HG03342 (cell line): ENCODE measurements around the gene MAP4.
"Not testable (repeated sequence)": the region's sequence is repeated elsewhere in the genome, so short reads cannot be mapped to it uniquely, and the experiment has no call there.

Experiments
- ATAC-seq: cut with Tn5 transposase; IDR thresholded peaks from one replicate; pipeline ENCODE4 v1.9.1; 2021; ENCODE audit warnings: mild to moderate bottlenecking, moderate library complexity; ENCODE audit not compliant: unreplicated experiment

Gene MAP4, protein sequence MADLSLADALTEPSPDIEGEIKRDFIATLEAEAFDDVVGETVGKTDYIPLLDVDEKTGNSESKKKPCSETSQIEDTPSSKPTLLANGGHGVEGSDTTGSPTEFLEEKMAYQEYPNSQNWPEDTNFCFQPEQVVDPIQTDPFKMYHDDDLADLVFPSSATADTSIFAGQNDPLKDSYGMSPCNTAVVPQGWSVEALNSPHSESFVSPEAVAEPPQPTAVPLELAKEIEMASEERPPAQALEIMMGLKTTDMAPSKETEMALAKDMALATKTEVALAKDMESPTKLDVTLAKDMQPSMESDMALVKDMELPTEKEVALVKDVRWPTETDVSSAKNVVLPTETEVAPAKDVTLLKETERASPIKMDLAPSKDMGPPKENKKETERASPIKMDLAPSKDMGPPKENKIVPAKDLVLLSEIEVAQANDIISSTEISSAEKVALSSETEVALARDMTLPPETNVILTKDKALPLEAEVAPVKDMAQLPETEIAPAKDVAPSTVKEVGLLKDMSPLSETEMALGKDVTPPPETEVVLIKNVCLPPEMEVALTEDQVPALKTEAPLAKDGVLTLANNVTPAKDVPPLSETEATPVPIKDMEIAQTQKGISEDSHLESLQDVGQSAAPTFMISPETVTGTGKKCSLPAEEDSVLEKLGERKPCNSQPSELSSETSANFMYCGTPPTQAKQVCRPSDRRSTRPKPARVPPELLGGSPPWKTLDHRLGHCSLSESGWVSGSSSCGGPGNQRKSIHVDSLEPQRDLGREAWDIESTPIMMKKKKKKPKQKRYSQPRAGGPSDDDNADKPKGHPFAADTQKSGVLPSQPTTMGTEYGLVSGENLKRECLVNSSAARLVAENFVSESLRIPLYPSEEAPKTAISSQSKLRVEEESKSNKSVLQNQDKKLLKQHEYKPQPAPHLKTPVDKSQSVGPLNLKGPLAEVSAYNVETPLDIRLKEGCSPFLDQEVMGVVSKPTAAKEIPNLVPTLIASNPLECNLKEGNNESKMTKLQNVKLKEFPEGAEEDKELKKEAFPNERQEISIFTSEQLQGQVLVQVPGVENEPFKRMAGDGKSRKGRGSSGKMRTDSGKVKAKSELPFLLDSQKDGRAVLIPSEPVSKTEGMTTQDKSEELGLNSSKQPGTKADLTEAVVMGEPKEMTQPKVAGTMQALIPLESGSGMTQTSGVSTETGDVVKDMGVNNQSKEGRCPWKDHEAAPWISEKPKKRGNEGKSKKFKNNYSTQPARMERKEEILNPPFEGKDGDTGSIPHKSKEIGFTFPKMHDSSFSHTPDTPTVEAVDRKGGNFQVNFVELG (N-terminal part only)

DNA sequence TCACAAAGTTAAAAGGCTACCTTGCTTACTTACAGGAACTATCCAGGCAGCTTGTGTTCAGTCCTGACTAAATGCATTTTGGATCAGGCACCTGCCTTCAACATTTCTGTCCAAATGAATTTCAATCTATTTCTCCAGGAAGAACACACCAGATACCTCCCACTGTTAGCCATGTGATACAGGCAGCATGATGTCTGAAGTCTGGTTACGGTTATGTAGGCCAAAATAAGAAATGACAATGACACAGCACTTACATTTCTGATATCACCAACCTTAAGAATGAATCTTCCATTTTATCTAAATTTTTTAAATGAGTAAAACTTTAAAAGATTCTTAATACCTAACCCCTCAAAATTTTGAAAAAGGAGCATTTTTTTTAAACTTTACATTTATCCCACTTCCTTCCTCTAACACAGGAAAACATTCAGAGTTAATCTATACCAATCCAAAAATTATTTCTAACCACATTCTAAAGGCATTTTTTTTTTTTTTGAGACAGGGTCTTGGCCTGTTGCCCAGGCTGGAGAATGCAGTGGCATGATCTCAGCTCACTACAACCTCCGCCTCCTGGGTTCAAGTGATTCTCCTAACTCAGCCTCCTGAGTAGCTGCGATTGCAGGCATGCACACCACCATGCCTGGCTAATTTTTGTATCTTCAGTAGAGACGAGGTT is at the start of gene MAP4:
MAP4 (minus strand) TSS at position 116 of the 673 bp plus-strand sequence. CDS start 17,556 bp downstream, outside the sequence.
- ATAC-seq, result no peak

DNA sequence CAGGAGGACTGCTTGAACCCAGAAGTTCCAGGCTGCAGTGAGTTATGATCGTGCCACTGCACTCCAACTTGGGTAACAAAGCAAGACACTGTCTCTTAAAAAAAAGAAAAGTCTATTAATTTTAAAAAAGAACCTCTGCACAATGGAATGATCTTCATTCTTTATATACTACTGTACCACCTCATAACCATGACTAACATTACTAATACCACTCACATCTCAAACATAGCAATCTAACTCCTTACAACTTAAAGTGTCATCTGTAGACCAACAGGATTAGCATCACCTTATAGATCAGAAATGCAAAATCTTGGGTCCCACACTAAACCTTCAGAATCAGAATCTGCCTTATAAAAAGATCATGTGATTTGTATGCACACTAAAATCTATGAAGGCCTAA is 48.8 kb upstream of the MAP4 start:
- no peak for ATAC-seq

DNA sequence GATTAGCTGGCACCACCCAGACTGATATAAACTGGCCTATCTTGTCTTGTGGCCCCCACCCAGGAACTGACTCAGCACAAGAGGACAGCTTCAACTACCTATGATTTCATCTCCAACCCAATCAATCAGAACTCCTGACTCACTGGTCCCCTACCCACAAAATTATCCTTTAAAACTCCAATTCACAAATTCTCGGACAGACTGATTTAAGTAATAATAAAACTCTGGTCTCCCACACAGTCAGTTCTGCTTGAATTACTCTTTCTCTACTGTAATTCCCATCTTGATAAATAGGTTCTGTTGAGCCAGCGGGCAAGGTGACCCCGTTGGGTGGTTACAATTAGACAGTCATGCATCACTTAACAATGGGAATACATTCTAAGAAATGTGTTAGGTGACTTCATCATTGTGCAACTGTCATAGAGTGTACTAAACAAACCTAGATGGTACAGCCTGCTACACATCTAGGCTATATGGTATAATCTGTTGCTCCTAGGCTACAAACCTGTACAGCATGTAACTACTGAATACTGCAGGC is 48.1 kb upstream of the MAP4 start:
- ATAC-seq, result no peak

DNA sequence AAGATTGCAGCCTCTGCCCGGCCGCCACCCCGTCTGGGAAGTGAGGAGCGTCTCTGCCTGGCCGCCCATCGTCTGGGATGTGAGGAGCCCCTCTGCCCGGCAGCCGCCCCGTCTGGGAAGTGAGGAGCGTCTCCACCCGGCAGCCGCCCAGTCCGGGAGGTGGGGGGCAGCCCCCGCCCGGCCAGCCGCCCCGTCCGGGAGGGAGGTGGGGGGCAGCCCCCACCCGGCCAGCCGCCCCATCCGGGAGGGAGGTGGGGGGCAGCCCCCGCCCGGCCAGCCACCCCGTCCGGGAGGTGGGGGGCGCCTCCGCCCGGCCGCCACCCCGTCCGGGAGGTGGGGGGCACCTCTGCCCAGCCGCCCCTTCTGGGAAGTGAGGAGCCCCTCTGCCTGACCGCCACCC is 45.4 kb upstream of the MAP4 start:
- ATAC-seq, result not testable (repeated sequence)

DNA sequence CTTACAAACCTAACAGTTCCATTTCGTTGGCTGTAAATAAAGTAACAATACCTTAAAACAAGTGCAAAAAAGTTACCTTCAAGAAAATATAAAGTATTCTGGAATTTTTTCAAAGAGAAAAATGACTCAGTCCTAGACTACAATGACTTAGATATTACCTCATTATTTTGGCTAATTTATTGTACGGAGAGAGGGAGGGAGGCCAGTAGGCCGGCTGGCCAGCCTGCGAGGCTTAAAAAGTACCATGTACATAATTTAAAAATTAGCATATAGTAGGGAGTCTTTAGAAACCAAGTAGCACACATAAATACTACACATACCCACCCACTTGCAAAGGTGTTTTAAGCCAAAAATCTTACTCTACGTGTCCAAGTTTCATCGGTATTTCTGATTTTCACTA is 41.9 kb upstream of the MAP4 start:
- ATAC-seq, result no peak

DNA sequence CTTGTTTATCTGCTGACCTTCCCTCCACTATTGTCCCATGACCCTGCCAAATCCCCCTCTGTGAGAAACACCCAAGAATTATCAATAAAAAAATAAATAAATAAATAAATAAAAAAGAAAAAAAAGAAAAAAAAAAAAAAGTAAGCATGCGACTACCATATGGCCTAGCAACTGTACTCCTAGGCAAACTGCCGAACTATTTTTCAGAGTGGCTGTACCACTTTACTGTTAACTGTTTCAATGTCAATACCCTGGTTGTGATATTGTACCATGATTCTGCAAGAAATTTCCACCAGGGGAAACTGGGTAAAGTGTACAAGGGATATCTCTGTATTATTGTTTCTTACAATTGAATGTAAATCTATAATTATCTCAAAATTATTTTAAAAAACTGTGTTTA is 41.3 kb upstream of the MAP4 start:
- no peak for ATAC-seq

DNA sequence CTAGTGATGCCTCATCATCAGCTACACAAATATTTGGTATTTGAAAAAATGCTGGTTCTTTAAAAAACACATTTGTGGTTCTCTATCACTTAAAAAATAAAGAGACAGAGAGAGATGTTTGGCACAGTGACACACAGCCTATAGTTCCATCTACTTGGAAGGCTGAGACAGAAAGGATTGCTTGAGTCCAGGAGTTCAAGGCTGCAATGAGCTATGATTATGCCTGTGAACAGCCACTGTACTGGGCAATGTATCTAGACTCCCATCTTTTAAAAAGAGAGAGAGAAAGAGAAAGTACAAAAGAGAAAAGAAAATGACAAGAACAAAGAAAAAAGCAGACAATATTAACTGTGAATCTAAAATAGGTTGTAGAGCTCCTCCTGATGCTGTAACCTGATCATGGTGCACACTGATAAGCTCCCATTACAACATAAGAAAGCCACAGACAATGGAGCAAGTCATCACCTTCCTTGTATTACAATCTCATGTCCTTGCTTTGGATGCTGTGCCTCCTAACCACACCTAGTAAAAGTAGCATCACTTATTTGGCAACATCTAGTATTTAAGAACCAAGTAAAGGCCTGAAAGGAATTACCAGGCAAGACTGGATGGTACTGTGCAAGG is 31.7 kb upstream of the MAP4 start:
- ATAC-seq, result no peak

DNA sequence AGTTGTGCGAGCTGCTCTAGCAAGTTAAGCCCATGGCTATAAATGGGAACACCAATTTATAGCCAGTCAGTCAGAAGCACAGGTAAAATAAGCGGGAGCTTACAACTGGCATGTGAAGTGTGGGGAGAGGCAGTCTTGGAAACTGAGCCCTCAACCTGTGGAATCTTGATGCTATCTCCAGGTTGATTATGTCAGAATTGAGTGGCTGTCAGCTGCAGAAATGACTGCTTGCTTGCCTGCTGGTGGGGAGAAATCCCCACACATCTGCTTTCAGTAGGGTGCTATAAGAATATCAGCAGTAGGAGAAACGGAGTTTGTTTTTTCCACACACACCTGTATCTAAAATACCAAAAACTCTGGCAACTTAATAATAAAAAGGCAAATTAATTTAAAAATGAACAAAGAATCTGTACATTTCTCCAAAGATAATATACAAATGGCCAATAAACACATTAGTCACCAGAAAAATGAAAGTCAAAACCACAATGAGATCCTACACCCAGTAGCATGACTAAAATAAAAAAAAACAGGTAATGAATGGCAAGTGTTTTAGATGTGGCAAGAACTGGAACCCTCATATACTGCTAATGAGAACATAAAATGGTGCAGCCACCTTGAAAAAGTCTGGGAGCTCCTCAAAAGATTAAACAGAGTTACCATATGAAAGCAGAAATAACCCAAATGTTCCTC is 26.0 kb upstream of the MAP4 start:
- ATAC-seq, result no peak

DNA sequence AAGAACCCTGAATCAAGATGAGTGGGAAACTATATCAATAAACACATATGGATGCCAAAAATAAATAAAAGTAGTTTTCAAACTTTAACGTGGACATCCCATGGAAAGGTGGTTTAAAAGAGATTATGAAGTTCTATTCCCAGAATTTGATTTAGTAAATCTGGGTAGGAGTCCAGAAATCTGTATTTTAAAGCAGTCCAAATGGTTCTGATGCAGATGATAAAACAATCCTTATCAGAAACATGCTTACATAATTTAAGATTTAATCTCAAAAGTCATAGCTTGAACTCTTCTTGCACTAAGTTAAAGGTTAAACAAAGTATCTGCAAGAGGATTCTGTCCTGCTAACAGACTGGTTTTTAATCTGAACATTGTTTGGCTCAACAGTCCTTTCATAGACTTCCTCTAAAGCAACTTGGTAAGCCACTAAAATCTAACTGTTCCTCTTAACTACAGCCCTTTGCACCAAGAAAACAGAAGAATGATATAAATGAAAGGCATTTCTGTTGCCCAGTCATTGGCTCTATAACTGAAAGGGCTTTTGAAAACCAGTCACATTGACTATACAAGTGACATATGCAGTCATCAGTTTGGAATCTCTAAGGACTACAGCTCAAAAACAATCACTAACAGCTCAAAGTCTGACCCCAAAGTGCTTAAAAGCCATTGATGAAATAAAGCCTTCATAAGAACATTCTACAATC is 23.4 kb upstream of the MAP4 start:
- no peak for ATAC-seq

DNA sequence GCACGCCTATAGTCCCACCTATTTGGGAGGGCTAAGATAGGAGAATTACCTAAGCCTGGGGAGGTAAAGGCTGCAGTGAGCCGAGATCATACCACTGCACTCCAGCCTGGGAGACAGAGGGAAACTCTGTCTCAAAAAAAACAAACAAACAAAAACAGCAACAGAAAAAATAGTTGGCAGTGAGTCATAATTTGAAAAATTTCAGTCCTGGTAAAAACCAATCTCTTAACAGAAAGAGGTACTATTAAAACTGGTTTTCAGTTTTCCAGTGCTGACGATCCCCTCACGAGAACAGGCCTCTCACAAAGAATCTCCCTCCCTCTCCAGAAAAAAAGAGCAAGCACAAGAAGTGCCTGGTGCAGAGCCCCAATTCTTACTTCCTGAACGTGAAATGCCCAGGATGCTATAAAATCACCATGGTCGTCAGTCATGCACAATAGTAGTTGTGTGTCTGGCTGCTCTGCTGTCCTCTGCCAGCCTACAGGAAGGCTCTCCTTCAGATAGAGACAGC is 22.8 kb upstream of the MAP4 start:
- no peak for ATAC-seq

DNA sequence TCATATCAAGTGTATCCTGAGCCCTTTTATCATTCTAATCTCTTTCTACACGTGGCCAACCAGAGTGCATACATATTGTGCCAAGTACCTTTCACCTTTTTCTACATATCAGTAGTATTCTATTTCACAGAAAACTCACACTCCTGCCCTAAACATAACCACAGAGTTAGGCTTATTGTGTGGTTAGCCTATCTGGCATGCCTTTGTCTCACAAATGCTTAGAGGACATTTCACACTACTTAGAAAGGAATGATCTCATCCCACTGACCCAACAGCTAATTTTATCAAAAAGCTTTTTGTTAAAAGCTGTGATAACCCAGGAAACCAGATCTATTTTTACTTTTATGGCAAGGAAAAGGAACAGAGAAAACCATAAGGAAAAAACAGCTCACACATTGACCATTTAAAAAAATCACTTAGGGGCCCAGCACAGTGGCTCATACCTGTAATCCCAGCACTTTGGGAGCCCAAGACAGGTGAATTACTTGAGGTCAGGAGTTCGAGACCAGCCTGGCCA is 17.8 kb upstream of the MAP4 start:
- ATAC-seq, result no peak

DNA sequence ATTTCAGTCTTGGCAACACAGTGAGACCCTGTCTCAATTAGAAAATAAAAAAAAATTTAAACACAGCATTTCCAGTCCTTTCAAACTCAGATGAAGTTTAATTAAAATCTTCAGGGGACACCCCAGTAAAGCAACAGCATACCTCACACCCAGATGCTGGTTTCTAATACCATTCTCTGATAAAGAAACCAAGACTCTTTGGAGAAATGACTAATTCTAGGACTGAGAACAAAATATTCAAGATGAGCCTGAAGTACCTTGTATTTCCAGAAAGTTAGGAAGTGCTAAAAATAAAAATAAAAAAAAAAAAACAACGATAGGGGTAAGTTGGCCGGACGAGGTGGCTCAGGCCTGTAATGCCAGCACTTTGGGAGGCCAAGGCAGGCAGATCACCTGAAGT is 14.0 kb upstream of the MAP4 start:
- no peak for ATAC-seq

DNA sequence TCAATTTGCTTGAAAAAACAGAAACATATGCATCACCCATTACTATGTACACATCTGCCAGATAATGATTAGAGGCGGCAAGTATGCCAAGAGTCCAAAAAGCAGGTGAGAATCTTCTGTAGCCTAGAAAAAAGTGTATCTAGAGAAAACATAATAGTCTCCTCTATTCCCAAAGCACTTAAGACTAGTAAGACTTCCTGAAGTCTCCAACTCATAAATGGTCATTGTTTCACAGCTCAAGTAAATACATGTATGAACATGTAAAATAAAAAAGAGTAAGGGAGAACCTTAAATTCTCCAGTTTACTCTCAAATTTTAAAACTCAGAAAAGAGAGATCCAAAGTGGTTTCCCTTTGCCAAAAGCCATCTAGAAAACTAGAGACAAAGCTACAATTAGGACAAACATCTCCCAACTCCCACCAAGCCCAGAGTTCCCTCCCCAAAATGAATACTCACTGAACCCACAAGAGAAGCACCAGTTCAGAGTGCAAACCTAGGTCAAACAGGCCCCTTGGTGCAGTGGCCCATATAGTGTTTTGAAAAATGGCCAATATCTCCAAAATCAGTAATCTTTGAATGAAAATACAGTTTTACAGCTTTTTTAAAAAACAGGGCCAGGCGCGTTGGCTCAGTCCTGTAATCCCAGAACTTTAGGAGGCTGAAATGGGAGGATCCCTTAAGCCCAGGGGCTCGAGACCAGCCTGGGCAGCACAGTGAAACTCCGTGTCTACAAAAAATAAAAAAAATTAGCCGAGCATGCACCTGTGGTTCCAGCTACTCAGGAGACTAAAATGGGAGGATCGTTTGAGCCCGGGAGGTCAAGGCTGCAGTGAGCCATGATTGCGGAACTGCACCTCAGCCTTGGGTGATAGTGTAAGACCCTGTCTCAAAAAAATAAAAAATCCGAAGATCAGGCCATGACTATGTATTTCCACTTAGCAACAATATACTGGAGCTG is 11.0 kb upstream of the MAP4 start:
- ATAC-seq, result no peak

DNA sequence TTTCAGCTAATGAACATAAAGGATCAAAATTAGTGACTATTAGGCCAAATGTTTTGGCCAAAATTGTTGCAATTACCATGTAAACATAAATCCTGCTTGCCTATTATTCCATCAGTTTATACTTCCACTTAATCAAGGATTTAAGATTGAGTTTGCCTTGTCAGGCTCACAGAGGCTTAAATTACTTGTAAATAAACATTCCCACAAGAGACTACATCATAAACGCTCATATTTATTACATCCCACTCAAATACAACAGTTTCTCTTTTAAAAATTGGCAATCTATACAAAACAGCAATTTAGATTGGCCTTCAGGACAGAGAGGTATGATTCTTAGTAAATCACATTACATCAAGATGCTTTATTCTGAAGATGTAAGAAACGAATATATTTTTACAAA is 9.9 kb upstream of the MAP4 start:
- no peak for ATAC-seq

DNA sequence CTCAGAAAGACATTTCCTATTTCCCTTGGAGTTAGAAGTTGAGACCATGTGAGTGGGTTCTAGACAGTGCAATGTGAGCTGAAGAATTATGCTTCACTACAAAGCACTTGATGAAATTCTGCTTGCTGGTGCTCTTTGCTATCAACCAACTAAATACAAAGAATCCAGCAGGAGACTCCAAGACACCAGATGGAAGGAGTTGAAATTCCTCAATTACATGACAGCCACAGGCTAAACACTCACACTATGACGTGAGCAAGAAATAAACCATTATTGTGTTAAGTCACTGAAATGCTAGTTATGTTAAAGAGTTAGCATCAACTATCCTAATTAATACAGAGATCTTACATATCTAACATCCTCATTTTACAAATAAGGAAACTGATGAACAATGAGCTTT is 8.2 kb upstream of the MAP4 start:
- no peak for ATAC-seq

DNA sequence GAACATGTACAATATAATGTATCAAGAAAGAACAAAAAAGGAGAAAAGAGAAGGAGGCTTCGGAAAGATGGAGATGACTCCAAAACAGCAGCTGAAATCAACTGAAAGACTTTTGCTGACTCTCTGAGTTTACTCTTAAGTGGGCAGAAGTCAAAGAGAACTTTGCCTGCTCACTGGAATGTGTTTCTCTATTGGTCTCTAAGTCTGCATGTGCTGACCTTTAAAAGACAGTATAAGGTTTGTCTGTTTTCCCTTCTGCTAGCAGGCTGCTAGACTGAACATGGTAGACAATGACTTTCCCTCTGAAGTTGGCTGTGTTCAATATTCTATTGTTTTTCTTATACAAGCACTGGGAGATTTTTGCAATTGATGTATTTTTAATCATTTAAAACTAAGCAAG is 7.2 kb upstream of the MAP4 start:
- ATAC-seq, result no peak

DNA sequence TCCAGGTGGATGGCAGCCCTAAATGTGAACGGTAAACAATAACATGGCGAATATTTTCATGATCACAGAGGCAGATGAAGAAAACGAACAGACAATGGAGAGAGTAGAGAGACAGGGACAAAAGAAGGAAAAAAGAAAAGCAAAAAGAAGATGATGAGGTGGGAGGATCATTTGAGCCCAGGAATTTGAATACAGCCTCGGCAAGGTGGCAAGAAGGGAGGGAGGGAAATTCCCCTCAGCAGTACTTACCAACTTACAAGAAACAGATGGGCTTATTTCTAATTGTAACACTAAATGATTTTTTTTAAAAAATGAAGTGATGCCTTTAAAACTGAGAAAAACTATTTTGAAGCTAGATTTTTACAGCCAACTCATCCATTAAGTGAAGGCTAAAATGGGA is 6.0 kb upstream of the MAP4 start:
- no peak for ATAC-seq
